Superior temporal gyrus (tissue), 1 donor: ENCODE data around the gene PARS2.

ENCODE experiments used
- DNase-seq: peaks from one replicate; pipeline ENCODE4 v3.0.0-alpha.2; 2016; ENCODE audit errors: extremely low spot score

The PARS2 gene

GRCh38 chr1:54736685-54737084 is 27.6 kb downstream of the PARS2 start:
- no peak for DNase-seq

DNA sequence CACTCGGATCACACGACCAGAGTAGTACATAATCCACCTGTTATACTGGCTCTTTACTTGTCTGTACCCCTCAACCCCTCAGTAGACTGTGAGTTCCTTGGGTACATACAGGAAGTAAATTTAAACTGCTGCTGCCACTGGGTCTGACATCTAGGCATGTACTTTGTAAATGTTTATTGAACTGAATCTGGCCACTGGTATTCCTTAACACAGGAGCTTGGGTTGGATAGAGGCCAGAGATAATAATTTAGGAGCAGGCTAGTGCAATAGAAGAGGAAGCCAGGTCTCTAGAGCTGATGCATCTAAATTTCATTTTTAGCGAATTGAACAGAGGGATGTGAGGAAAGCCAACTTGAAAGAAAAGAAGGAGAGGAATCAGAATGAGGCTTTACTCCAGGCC is 36.3 kb downstream of the PARS2 start:
- DNase-seq, result no peak

DNA sequence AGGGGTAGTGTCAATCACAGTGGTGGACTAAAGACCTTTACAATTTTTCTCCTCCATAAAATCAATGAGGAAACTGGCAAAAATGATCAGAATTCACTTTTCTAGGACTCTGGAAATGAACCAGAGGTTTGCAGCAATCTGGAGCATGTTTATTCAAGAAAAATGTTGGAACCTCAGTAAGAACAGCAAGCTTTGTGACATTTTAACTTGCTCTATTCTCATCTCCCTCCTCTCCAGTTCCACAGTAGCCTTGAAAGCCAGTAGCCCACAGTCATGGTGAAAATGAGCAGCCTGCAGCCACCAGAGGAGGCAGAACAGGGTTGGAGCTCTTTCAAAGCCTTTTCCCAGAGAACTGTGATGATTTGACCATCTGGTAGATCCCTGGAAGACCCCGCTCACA is 39.6 kb downstream of the PARS2 start:
- DNase-seq, result no peak

- DNase-seq, result no peak
Measured at GRCh38 chr1:54723985-54724384, 40.3 kb downstream of the PARS2 start.

DNA sequence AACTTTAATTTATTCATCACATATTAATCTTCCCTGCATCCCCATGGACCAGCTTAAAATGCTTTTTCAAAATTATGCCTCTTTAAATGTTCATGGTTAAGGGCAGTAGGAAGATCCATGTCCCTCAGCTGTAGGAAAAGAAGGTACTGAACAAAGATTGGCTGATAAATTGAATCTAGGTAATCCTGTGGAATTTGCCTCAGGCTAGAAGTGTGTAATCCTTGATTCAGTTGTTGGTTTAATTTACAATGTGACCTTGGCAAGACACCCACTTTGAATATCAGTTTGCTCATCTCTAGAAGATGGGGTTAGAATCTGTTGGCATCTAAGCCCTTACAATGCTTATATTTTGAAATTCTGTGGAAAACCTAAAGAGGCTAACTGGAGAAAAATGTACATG is 42.6 kb downstream of the PARS2 start:
- no peak for DNase-seq

- no peak for DNase-seq
Measured at GRCh38 chr1:54716299-54717047, 47.9 kb downstream of the PARS2 start.

GRCh38 chr1:54715493-54716298 is 48.6 kb downstream of the PARS2 start, which contains the start of gene TTC4:
TSS of gene TTC4 (plus strand) at chr1:54715861. CDS start at chr1:54715909, 48 bp downstream.
- peak; percentile 86 for DNase-seq

DNA sequence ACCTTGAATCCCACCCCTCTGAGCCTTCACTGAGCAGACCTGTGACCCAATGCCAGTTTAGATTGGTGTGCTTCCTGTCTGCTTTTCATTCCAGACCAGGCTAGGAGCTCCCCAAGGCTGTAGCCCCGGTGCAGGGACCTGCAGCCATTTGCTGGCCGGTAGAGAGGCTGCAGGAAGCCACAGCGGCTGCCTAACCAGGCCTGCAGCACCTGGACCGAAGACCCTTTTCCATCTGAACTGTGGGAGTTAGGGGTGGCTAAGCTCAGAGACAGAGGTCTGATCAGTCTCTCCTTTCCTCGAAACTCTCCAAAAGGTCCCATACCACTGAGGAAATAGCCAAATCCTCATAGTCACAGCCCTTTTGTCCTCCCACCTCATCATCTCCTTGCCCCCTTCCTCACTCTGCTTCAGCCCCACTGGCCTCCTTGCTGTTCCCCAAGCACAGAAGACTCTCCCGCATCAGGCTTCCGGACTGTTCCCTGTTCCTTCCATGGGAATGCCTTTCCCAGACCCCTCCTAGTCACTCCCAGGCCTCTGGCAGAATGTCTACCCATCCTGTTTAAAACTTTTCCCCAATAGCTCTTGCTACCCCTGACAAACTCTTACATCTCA is 49.3 kb downstream of the PARS2 start:
- DNase-seq, result no peak

DNA sequence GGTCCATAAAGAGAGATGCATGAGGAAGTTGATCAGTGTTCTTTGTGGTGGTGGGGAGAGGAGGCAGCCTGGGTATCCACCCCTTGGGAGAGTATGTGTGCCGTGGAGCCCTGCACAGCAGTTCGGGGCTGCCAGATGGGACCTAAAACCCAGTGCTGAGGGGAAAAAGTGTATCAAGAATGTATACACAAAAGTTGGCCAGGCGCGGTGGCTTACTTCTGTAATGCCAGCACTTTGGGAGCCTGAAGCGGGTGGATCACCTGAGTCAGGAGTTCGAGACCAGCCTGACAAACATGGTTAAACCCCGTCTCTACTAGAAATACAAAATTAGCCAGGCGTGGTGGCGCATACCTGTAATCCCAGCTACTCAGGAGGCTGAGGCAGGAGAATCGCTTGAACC is 52.8 kb downstream of the PARS2 start:
- DNase-seq, result no peak

- no peak for DNase-seq
Measured at GRCh38 chr1:54710841-54711240, 53.5 kb downstream of the PARS2 start.

GRCh38 chr1:54710434-54710833 is 53.9 kb downstream of the PARS2 start:
- no peak for DNase-seq

DNA sequence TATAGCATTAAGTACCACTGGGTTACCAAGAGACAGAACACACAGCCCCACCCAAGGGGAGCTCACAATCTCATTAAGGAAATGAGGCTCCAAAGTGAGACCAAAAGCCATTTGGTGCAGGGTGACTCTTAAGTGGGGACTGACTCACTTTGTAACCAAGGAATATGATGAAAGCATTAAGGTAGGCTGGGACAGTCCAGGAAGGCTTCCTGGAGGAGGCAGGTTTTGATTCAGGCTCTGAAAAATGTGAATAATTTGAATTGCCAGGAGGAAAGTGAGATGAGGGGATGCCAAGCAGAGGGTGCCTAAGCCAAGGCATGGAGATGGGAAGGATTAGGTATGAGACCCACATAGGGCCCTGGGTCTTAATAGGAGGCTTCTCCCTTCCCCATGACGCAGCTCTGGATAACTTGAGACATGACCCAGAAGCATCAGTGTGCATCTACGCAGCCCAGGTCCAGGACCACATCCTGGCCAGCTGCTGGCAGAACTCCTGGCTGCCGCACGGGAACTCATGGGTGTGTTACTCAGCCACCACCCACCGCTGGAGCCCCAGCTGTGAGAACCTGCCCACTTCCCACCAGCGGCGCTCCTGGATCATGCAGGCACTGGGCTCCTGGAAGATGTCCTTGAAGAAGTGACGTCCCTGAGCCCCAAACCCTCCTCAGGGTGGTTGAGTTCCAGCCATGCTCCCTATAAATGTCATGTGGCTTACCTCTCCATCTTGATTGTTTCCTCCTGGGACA is 54.6 kb downstream of the PARS2 start:
- DNase-seq, result no peak

- no peak for DNase-seq
Measured at GRCh38 chr1:54708385-54708784, 55.9 kb downstream of the PARS2 start.
